Tibial nerve (tissue), 4 donors: ENCODE data around the gene SGK1.

Experiments
- EP300 ChIP-seq, 2 donors: sonication (generic); formaldehyde crosslinking; IDR thresholded peaks; one replicate each; pipeline ENCODE4 v1.6.1; 2017; ENCODE audit warnings: antibody characterized with exemption in 2 of 2, mild to moderate bottlenecking in 1 of 2
- POLR2A ChIP-seq, 2 donors: fragments of 450-650 bp; IDR thresholded peaks; one replicate each; pipeline ENCODE4 v1.6.1; 2017; ENCODE audit warnings: antibody characterized with exemption in 2 of 2, mild to moderate bottlenecking in 2 of 2, moderate library complexity in 2 of 2
- TF ChIP-seq, protein P1 (sequence below), 5 experiments: fragments of 200-600 bp in 3 of 5; fragments of 450-650 bp in 2 of 5; sonication (generic) in 3 of 5; IDR thresholded peaks; one replicate each; pipeline ENCODE4 v1.5.1; 2016 to 2019; ENCODE audit warnings: antibody characterized with exemption in 5 of 5, mild to moderate bottlenecking in 3 of 5, moderate library complexity in 2 of 5

DNA sequence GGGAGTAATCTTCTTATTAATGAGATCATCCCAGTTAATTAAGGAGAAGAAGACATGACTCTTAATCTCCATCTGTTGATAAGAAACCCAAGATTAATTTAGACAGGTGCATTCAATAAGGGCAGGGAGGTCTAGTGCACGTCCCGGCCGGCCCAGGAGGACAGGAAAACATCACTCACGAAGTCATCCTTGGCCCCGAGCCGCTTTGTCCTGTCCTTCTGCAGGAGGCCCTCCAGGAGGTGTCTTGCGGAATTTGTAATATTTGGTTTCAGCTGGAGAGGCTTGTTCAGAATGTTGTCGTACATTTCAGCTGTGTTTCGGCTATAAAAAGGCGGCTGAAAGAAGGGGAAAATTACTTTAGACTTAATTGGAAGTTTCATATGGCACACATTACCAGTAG lies 147.1 kb downstream of the SGK1 start:
- TF ChIP-seq POLR2A (IDR thresholded peaks at IDR 0.05) (no peak), EP300 (IDR thresholded peaks at IDR 0.05) (no peak)
- TF ChIP-seq, protein P1, sequence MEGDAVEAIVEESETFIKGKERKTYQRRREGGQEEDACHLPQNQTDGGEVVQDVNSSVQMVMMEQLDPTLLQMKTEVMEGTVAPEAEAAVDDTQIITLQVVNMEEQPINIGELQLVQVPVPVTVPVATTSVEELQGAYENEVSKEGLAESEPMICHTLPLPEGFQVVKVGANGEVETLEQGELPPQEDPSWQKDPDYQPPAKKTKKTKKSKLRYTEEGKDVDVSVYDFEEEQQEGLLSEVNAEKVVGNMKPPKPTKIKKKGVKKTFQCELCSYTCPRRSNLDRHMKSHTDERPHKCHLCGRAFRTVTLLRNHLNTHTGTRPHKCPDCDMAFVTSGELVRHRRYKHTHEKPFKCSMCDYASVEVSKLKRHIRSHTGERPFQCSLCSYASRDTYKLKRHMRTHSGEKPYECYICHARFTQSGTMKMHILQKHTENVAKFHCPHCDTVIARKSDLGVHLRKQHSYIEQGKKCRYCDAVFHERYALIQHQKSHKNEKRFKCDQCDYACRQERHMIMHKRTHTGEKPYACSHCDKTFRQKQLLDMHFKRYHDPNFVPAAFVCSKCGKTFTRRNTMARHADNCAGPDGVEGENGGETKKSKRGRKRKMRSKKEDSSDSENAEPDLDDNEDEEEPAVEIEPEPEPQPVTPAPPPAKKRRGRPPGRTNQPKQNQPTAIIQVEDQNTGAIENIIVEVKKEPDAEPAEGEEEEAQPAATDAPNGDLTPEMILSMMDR (IDR thresholded peaks at IDR 0.05) = no peak
